IMR-90 (cell line): ENCODE data around the gene MEGF8. TPM values are rescaled to one million over a fixed set of nuclear protein-coding genes. Genes with fewer than 3 reads are reported as not detected.
"Not testable (repeated sequence)": the region's sequence is repeated elsewhere in the genome, so short reads cannot be mapped to it uniquely, and the experiment has no call there.

Experiments used
- ATAC-seq: fragments of 200-7000 bp; cut with Tn5 transposase; 2 replicates; pipeline ENCODE4 v1.9.1; 2020; ENCODE audit warnings: low read depth, mild to moderate bottlenecking, moderate library complexity
- BruUV-seq: library from RNA; stranded (reverse); fragments of 400-500 nt; replicated peaks from 2 replicates; lab custom pipeline; 2021; lab: Mats Ljungman, UMichigan
- CTCF ChIA-PET: fragments of 300-600 bp; formaldehyde crosslinking; extraction: SDS; loops from one replicate; lab custom pipeline; 2021; ENCODE audit warnings: antibody characterized with exemption; lab: Yijun Ruan, JAX
- POLR2A ChIA-PET: fragments of 300-600 bp; sonication (Branson Sonifier 250); formaldehyde crosslinking; loops from one replicate; lab custom pipeline; 2022; ENCODE audit warnings: antibody characterized with exemption; ENCODE audit not compliant: unreplicated experiment; lab: Charles Lee
- DNase-seq: peaks from one replicate; pipeline ENCODE4 v3.0.0; 2013
- H2AFZ ChIP-seq: replicated peaks from 2 replicates; pipeline ENCODE3; 2013; ENCODE audit warnings: low read length, mild to moderate bottlenecking; ENCODE audit not compliant: poor library complexity
- H2AK5ac ChIP-seq: 2 replicates; pipeline ENCODE4 v1.6.1; 2013; ENCODE audit warnings: low read depth, low read length, inconsistent platforms
- H2AK9ac ChIP-seq: replicated peaks from 2 replicates; pipeline ENCODE3; 2013; ENCODE audit warnings: mild to moderate bottlenecking, low read depth, low read length, moderate library complexity; ENCODE audit not compliant: poor library complexity
- H2BK120ac ChIP-seq: 2 replicates; pipeline ENCODE4 v1.6.1; 2013; ENCODE audit warnings: low read depth, low read length, inconsistent platforms
- H2BK15ac ChIP-seq: 3 replicates; pipeline ENCODE4 v1.6.1; 2013; ENCODE audit warnings: low read depth, low read length, inconsistent platforms
- H2BK20ac ChIP-seq: 2 replicates; pipeline ENCODE4 v1.6.1; 2013; ENCODE audit warnings: low read depth, mild to moderate bottlenecking, inconsistent platforms, low read length, moderate library complexity
- H2BK5ac ChIP-seq: 2 replicates; pipeline ENCODE4 v1.6.1; 2013; ENCODE audit warnings: mild to moderate bottlenecking, low read depth, low read length, inconsistent platforms; ENCODE audit not compliant: poor library complexity, severe bottlenecking
- H3K14ac ChIP-seq: replicated peaks from 2 replicates; pipeline ENCODE4 v1.6.1; 2013; ENCODE audit warnings: low read depth, low read length, inconsistent platforms
- H3K18ac ChIP-seq: 2 replicates; pipeline ENCODE4 v1.6.1; 2013; ENCODE audit warnings: low read depth, low read length, control low read depth
- H3K23ac ChIP-seq: 2 replicates; pipeline ENCODE4 v1.6.1; 2013; ENCODE audit warnings: low read depth, low read length, inconsistent platforms
- H3K27ac ChIP-seq: 2 replicates; pipeline ENCODE4 v1.5.1; 2013; ENCODE audit warnings: mild to moderate bottlenecking, control low read depth, low read length; ENCODE audit not compliant: insufficient read depth
- H3K27me3 ChIP-seq: 2 replicates; pipeline ENCODE4 v1.6.1; 2013; ENCODE audit warnings: low read length; ENCODE audit not compliant: control insufficient read depth, insufficient read depth
- H3K36me3 ChIP-seq: 2 replicates; pipeline ENCODE4 v1.6.1; 2013; ENCODE audit warnings: low read length, mixed read lengths; ENCODE audit not compliant: control insufficient read depth, insufficient read depth
- H3K4ac ChIP-seq: 2 replicates; pipeline ENCODE4 v1.6.1; 2013; ENCODE audit warnings: low read depth, low read length, inconsistent platforms
- H3K4me1 ChIP-seq: 2 replicates; pipeline ENCODE4 v1.6.1; 2013; ENCODE audit warnings: low read length, mixed read lengths; ENCODE audit not compliant: control insufficient read depth, insufficient read depth
- H3K4me2 ChIP-seq: 2 replicates; pipeline ENCODE4 v1.6.1; 2013; ENCODE audit warnings: low read depth, mild to moderate bottlenecking, control low read depth, low read length, moderate library complexity
- H3K4me3 ChIP-seq: 2 replicates; pipeline ENCODE4 v1.5.1; 2013; ENCODE audit warnings: low read depth, mild to moderate bottlenecking, control low read depth, low read length, moderate library complexity; ENCODE audit not compliant: insufficient read depth
- H3K56ac ChIP-seq: 2 replicates; pipeline ENCODE4 v1.6.1; 2013; ENCODE audit warnings: low read length, inconsistent platforms; ENCODE audit not compliant: insufficient read depth; ENCODE audit errors: extremely low read depth
- H3K79me1 ChIP-seq, 2 experiments: 2 replicates each; pipeline ENCODE4 v1.6.1; 2013; ENCODE audit warnings: low read length in 2 of 2, inconsistent platforms in 1 of 2, low read depth in 1 of 2
- H3K9ac ChIP-seq: 2 replicates; pipeline ENCODE4 v1.6.1; 2013; ENCODE audit warnings: low read depth, low read length, control low read depth
- H3K9me1 ChIP-seq: 2 replicates; pipeline ENCODE4 v1.6.1; 2013; ENCODE audit warnings: low read length, inconsistent platforms; ENCODE audit not compliant: insufficient read depth
- H3K9me3 ChIP-seq: 2 replicates; pipeline ENCODE4 v1.6.1; 2013; ENCODE audit warnings: low read length; ENCODE audit not compliant: control insufficient read depth, insufficient read depth
- H4K20me1 ChIP-seq: 2 replicates; pipeline ENCODE4 v1.6.1; 2013; ENCODE audit warnings: low read length, inconsistent platforms; ENCODE audit not compliant: insufficient read depth
- H4K5ac ChIP-seq: 2 replicates; pipeline ENCODE4 v1.6.1; 2013; ENCODE audit warnings: mild to moderate bottlenecking, low read depth, low read length, control low read depth
- H4K8ac ChIP-seq, 2 experiments: 2 replicates each; pipeline ENCODE4 v1.6.1; 2013; ENCODE audit warnings: low read depth in 2 of 2, low read length in 2 of 2, control low read depth in 1 of 2, inconsistent platforms in 1 of 2
- H4K91ac ChIP-seq: 2 replicates; pipeline ENCODE4 v1.6.1; 2013; ENCODE audit warnings: low read depth, low read length, inconsistent platforms; ENCODE audit not compliant: insufficient read depth
- WGBS, 2 experiments: methylation state at CpG; one replicate each; pipeline versions ENCODE4 v1.1.5 to v1.1.7; 2013; ENCODE audit warnings: missing lambda C conversion rate in 2 of 2; ENCODE audit not compliant: insufficient read length in 1 of 2; ENCODE audit errors: extremely low coverage in 2 of 2; 5-methylcytosine and 5-hydroxymethylcytosine counted together
- dilution Hi-C: fragments of 300-500 bp; cut with HindIII; formaldehyde crosslinking; loops from one replicate; pipeline ENCODE4 v1.14.3; 2018; ENCODE audit warnings: low sequenced_read_pairs; ENCODE audit not compliant: unreplicated experiment
- in situ Hi-C: fragments of 300-500 bp; cut with MboI; formaldehyde crosslinking; loops from 3 replicates; pipeline ENCODE4 v1.14.3; 2019; ENCODE audit warnings: low sequenced_read_pairs, inconsistent platforms, mixed read lengths
- intact Hi-C: fragments of 100-400 bp; cut with micrococcal nuclease; formaldehyde crosslinking; loops from 2 replicates; pipeline ENCODE4 v1.10.0; 2022
- polyA plus RNA-seq, 3 experiments: library from polyadenylated mRNA; depleted of rRNA; stranded (reverse); fragments of >200 nt; gene quantifications; 2 replicates each; pipeline ENCODE4 v1.2.3, GENCODE V29; 2012; ENCODE audit warnings: low replicate concordance in 1 of 3
- total RNA-seq: library from RNA; depleted of rRNA; stranded (reverse); fragments of >200 nt; gene quantifications from 2 replicates; pipeline ENCODE4 v1.2.3, GENCODE V29; 2012

MEGF8 gene
- total and polyA plus RNA-seq, 2 of the 4 experiments (the other 2 are of a cell fraction), result 2.3 to 12.5 TPM

GRCh38 chr19:42339126-42339860, 13.9 kb downstream of the MEGF8 start:
- BruUV-seq, dilution Hi-C loops, H3K9ac ChIP-seq, H4K5ac ChIP-seq, H2AK5ac ChIP-seq, H3K4ac ChIP-seq, intact Hi-C loops, H2BK20ac ChIP-seq, H3K4me1 ChIP-seq, H4K91ac ChIP-seq, H3K18ac ChIP-seq, H3K56ac ChIP-seq, H2BK5ac ChIP-seq, H3K9me1 ChIP-seq, H4K8ac ChIP-seq, H3K14ac ChIP-seq, DNase-seq, H3K27ac ChIP-seq, H3K4me2 ChIP-seq, H2BK120ac ChIP-seq, H3K23ac ChIP-seq, H2AK9ac ChIP-seq, H3K27me3 ChIP-seq, H3K79me1 ChIP-seq, in situ Hi-C loops, POLR2A ChIA-PET, H2BK15ac ChIP-seq, H3K4me3 ChIP-seq, H2AFZ ChIP-seq, H3K9me3 ChIP-seq, H4K20me1 ChIP-seq, ATAC-seq: not testable (repeated sequence)
- CTCF ChIA-PET, result interaction anchor here (1.0 kb wide), 1 partner anchor 8 kb away, joined by 4 read pairs; no protein-coding TSS in a partner anchor
- no CpG with 5 or more reads among the region's 7 CpGs for WGBS, 2 experiments
- peaks cover 27% of the 10 kb centered on the region for H3K36me3 ChIP-seq

- H2BK20ac ChIP-seq, in situ Hi-C loops, H4K8ac ChIP-seq, H2BK120ac ChIP-seq, H2AK9ac ChIP-seq, H3K27ac ChIP-seq, H3K4me2 ChIP-seq, H2BK15ac ChIP-seq, H3K23ac ChIP-seq, DNase-seq, H3K4me3 ChIP-seq, POLR2A ChIA-PET, H3K4ac ChIP-seq, H4K5ac ChIP-seq, H3K79me1 ChIP-seq, BruUV-seq, H3K9me1 ChIP-seq, intact Hi-C loops, H3K9me3 ChIP-seq, H3K18ac ChIP-seq, H2BK5ac ChIP-seq, ATAC-seq, H3K14ac ChIP-seq, dilution Hi-C loops, H3K4me1 ChIP-seq, H4K20me1 ChIP-seq, H3K9ac ChIP-seq, H2AK5ac ChIP-seq, H3K27me3 ChIP-seq, CTCF ChIA-PET, H2AFZ ChIP-seq, H3K56ac ChIP-seq, H4K91ac ChIP-seq: not testable (repeated sequence)
- peaks cover 32% of the 10 kb centered on the region for H3K36me3 ChIP-seq
- 100% methylated on average over 1 of the region's 4 CpGs; no CpG with 5 or more reads in 1 of the 2 experiments for WGBS, 2 experiments
Measured at GRCh38 chr19:42339922-42340321, 14.5 kb downstream of the MEGF8 start.
